HG03342 (cell line): ENCODE results near the gene FHAD1.
"Not testable (repeated sequence)": the region's sequence is repeated elsewhere in the genome, so short reads cannot be mapped to it uniquely, and the experiment has no call there.

Experiments used
- ATAC-seq: cut with Tn5 transposase; IDR thresholded peaks from one replicate; pipeline ENCODE4 v1.9.1; 2021; ENCODE audit warnings: mild to moderate bottlenecking, moderate library complexity; ENCODE audit not compliant: unreplicated experiment

The FHAD1 gene

GRCh38 chr1:15430787-15431570, 184.0 kb downstream of the FHAD1 start:
- ATAC-seq: no peak

GRCh38 chr1:15431571-15431948, 184.5 kb downstream of the FHAD1 start:
- ATAC-seq: no peak

GRCh38 chr1:15432324-15432723, 185.3 kb downstream of the FHAD1 start:
- ATAC-seq: no peak

GRCh38 chr1:15433471-15433870, 186.4 kb downstream of the FHAD1 start:
- ATAC-seq: no peak

GRCh38 chr1:15434739-15435138, 187.7 kb downstream of the FHAD1 start:
- ATAC-seq: not testable (repeated sequence)

- no peak for ATAC-seq
Observed at GRCh38 chr1:15435239-15436077, 188.4 kb downstream of the FHAD1 start.

- no peak for ATAC-seq
Observed at GRCh38 chr1:15436881-15437442, 189.9 kb downstream of the FHAD1 start.

- no peak for ATAC-seq
Observed at GRCh38 chr1:15439325-15439724, 192.3 kb downstream of the FHAD1 start.

- ATAC-seq: no peak
Observed at GRCh38 chr1:15440357-15440756, 193.3 kb downstream of the FHAD1 start.

- no peak for ATAC-seq
Observed at GRCh38 chr1:15441247-15441646, 194.2 kb downstream of the FHAD1 start.

- no peak for ATAC-seq
Observed at GRCh38 chr1:15442119-15442518, 195.1 kb downstream of the FHAD1 start.

GRCh38 chr1:15442759-15443158, 195.7 kb downstream of the FHAD1 start:
- no peak for ATAC-seq

GRCh38 chr1:15443281-15443680, 196.3 kb downstream of the FHAD1 start:
- no peak for ATAC-seq

- no peak for ATAC-seq
Observed at GRCh38 chr1:15444468-15445389, 197.7 kb downstream of the FHAD1 start.

- ATAC-seq: no peak
Observed at GRCh38 chr1:15445390-15446122, 198.5 kb downstream of the FHAD1 start.

GRCh38 chr1:15446212-15446611, 199.2 kb downstream of the FHAD1 start:
- ATAC-seq: no peak
